MM.1S (cell line): ENCODE data around the gene VPS54.

Experiments
- EZH2 ChIP-seq: fragments of 300-600 bp; sonication (generic); optimal IDR thresholded peaks from 2 replicates; pipeline ENCODE3; 2017; ENCODE audit warnings: low read depth, mild to moderate bottlenecking, antibody characterized with exemption, low read length, mixed read lengths
- EZH2phosphoT487 ChIP-seq: fragments of 300-600 bp; sonication (generic); IDR thresholded peaks from 2 replicates; pipeline ENCODE4 v1.6.1; 2018; ENCODE audit warnings: antibody characterized with exemption, low read length
- TF ChIP-seq, protein P1 (sequence below): fragments of 300-600 bp; sonication (generic); IDR thresholded peaks from 2 replicates; pipeline ENCODE4 v1.5.1; 2016; ENCODE audit warnings: antibody characterized with exemption, low read length, mixed read lengths

DNA sequence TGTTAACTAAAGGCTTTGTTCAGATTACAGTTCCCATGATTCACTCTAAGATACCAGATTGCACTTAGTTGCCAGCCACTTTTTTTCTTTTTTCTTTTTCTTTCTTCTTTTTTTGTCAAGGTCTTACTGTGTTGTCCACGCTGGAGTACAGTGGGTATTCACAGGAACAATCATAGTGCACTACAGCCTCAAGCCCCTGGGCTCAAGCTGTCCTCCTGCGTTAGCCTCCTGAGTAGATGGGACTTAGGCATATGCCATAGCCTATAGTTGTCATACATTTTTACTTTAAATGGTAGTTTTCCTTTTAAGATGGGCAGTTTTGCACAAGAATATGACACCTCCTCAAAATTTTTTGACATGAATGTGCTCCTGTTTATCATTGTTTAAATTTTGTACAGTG, 175.4 kb downstream of the VPS54 start:
- TF ChIP-seq, protein P1, sequence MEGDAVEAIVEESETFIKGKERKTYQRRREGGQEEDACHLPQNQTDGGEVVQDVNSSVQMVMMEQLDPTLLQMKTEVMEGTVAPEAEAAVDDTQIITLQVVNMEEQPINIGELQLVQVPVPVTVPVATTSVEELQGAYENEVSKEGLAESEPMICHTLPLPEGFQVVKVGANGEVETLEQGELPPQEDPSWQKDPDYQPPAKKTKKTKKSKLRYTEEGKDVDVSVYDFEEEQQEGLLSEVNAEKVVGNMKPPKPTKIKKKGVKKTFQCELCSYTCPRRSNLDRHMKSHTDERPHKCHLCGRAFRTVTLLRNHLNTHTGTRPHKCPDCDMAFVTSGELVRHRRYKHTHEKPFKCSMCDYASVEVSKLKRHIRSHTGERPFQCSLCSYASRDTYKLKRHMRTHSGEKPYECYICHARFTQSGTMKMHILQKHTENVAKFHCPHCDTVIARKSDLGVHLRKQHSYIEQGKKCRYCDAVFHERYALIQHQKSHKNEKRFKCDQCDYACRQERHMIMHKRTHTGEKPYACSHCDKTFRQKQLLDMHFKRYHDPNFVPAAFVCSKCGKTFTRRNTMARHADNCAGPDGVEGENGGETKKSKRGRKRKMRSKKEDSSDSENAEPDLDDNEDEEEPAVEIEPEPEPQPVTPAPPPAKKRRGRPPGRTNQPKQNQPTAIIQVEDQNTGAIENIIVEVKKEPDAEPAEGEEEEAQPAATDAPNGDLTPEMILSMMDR, result no peak
- TF ChIP-seq EZH2phosphoT487, result no peak
- no peak for TF ChIP-seq EZH2
